Islet of Langerhans (tissue), 1 donor: ENCODE results near the gene PCGF2.

Source experiments
- FAIRE-seq: peaks from one replicate; lab custom pipeline; 2011; peaks lifted over from hg19 to GRCh38; lab: Jason Lieb, UNC

PCGF2 gene

DNA sequence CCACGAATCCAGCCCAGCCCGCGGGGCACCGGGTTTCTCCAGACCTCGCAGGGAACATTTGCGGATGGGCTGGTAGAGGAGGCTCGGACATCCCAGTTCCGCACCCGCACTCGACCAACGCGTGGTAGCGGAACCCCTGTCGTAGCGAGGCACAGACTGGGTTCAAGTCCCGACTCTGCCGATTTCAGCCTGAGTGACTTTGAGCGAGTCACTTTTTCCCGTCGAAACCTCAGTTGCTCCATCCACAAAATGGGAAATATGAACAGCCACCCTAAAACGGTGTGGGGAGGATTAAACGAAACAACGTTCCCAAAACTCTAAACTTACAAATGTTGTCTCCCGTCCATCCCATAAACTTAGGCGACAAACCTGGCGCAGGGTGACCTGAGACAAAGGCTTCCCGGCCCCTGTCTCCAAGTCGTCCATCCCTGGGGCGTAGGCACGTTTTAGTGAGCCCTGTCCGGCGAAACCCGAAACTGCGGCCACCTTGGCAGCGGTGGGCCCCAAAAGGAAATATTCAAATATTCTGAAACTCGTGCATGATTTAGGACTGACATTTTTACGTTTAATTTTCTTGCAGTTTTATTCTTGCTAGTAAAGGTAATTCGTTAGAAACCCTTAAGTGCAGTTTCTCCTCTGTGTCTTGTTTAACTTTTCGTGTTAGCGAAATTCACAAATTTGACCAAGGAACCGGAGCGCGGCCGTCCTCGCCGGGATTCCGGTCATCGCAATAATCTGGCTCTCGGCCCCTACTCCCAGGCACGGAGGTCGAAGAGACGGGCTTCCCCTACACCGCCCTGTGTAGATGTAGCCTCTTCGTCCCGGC, 45.0 kb downstream of the PCGF2 start:
- FAIRE-seq: no peak

DNA sequence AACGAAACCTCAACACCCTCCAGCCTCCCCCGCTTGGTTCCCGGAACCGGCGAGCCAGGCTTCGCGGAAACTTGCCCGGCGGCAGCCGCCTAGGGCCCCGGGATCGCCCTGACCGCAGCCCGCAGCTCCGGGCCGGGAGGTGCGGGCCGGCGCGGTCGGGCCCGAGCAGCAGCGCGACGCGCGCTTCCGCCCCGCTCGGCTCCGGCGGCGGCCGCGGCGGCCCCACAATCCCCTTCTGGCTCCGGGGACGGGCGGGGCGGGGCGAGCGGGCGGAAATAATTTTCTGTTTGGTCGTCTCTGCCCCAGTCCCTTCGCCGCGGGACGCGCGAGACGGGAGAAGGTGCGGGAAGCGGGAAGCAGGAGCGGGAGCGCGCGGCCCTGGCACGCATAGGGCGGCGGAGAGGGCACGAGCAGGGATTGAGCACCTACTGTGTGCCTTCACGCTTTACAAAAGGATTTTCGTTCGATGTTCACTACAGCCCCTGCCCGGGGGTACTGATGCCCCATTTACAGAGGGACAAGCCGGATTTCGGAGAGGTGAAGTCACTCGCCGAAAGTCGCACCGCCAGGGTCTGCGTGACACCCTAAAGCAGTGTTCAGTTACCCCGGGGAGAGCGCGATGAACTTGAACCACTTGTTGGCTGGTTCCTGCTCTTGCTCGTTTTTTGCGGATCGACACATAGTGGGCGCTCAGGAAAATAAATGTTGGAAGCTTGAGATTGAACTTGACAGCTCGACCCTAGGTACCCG, 45.8 kb downstream of the PCGF2 start:
- no peak for FAIRE-seq

- FAIRE-seq: no peak
Observed at GRCh38 chr17:38701504-38702165, 46.5 kb downstream of the PCGF2 start.

GRCh38 chr17:38698760-38699159, 49.4 kb downstream of the PCGF2 start:
- no peak for FAIRE-seq

- no peak for FAIRE-seq
Observed at GRCh38 chr17:38697061-38697820, 50.9 kb downstream of the PCGF2 start.

DNA sequence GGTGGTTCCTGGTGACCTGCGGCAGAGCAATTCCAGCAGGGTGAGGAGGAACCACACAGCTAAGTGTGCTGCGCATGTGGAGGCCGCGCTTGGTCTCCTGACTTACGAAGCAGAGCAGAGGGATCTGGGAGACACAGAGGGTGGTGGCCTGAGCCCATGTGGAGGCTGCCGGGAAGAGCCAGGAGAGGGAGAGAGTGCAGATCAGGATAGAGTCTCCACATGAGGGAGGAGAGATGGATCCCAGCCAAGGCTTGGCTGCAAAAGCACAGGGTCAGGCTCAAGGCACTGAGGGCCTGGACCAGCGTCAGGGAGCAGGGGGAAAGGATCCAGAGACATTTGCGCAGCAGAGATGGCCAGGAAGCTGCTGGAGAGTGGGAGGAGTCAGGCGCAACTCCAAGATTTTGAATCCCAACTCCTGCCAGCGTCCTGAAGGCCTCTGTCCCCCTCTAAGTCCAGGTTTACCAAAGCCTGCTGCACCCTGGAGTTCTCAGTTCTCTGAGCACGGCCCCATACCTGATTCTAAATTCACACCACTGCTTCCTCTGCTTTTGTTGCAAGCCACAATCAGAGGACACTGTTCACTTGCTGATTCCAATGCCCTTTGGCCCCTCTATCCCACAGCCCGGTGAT, 54.3 kb downstream of the PCGF2 start:
- no peak for FAIRE-seq

DNA sequence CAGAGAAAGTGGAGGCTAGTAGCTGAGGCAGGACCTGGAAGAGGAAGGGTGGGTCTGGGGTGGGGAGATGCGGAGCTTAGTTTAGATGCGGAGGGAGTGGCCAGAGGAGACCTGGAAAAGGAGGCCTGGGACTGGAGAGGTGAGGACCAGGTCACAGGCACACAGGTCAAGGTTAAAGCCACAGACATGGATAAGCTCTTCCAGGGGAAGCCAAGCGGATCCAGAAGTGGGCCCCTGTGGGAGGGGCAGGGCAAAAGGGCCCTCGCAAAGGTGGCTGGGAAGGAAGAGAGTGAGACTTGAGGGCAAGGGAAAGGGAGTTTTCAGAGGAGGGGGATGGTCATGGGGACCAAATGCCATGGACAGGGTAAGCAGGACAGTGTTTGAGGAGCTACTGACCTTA, 57.0 kb downstream of the PCGF2 start:
- FAIRE-seq: no peak

- FAIRE-seq: no peak
Observed at GRCh38 chr17:38690386-38690785, 57.8 kb downstream of the PCGF2 start.

DNA sequence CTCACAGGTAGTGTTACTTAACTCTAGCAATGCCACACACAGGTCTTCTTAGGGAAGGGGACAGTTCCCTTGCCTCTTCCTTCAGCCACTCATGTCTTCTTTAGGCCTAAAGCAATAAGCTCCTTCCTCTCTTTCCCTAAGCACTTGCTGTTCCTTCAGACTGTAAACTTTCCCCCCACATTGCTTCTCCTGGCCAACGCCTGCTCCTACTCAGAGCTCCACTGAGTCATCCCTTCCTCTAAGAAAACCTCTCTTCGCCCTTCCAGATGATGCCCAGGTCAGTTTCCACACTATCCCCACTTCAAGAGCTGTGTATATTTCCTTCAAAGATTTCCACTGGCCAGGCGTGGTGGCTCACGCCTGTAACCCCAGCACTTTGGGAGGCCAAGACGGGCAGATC, 60.9 kb downstream of the PCGF2 start:
- FAIRE-seq: no peak

DNA sequence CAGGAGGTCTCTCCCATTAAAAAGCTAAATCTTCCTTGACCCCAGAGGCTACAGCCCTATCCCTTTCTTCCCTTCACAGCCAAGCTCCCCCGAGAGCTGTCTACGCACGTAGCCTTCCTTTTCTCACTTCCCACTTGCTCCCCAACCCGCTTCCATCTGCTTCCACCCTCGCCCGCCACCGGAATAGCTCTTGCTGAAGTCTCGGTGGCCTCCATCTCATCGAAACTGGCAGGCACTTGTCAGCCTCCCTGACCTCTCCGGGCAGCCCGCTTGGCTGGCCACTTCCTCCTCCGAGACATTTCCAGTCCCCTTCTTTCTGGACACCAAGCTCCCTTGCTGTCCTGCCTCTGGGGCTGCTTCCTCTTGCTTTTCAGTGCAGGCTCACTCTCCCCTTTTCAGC, 62.6 kb downstream of the PCGF2 start:
- FAIRE-seq: no peak
